ENCODE results near the gene TRIM40. TPM values are rescaled to one million over a fixed set of nuclear protein-coding genes. Genes with fewer than 3 reads are reported as not detected.
A peak's percentile ranks its signal among the peaks of the same experiment; 100 is the strongest.

Gene TRIM40
- total and polyA plus RNA-seq, 8 donors, result not detected

DNA sequence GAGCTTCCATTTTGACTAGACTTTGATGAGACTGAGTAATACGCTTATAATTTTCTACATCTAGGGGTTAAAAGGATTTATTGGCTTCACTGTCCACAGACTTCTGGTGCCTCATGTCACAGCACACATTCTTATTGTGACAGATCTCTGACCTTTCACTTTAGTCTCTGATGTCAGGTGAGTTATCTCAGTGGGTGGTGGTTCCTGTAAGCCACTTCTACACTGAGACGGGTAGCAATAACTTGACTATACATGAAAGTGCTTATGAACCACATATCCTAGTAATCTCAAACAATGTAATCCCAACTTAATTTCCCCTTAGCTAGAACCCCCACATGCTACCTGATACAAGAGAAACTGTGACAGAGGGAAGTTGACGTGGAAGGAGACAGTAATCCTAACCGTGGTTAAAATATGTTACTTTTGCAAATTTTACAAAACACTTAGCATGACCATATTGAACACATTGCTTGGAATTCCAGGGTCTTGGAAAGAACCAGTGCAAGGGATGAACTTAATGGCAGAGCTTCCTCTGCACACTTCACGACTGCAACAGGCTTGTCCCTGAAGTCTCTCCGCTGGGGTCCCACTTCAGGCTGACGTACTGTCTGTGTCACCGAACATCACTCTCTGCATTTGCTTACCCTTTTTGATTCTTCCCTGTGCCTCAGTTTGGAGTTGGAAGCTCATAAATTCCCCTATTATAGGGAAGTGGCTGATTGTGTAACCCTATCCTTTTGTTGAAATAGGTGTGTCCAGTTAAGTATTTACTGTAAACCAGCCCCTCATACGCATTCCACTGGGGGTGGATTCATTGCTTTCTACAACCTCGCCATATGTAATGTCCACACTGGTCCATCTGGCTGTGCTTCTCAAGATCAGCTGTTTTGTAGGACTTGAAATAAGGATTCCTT is 6.4 kb upstream of the TRIM40 start:
- no peaks in the 10 kb centered on the region for H3K9me3 ChIP-seq
- H3K27me3 ChIP-seq, result peaks cover 11 to 89% (median 47%) of the 10 kb centered on the region in 3 donors
- WGBS, 5 donors, result 59 to 68% (median 61%) methylated on average over 10 of the region's 10 CpGs
- peaks cover 7 to 24% (median 18%) of the 10 kb centered on the region in 4 donors for H3K4me1 ChIP-seq
- intact Hi-C loops (cut with DNase I; ENCODE audit: low total_unique reads), result no loop called here
- no peak overlapping the region for H3K27ac ChIP-seq
- H3K36me3 ChIP-seq, result no peaks in the 10 kb centered on the region
- peak in 1 of 2 donors; percentile 42 for DNase-seq
- TF ChIP-seq, protein P1, sequence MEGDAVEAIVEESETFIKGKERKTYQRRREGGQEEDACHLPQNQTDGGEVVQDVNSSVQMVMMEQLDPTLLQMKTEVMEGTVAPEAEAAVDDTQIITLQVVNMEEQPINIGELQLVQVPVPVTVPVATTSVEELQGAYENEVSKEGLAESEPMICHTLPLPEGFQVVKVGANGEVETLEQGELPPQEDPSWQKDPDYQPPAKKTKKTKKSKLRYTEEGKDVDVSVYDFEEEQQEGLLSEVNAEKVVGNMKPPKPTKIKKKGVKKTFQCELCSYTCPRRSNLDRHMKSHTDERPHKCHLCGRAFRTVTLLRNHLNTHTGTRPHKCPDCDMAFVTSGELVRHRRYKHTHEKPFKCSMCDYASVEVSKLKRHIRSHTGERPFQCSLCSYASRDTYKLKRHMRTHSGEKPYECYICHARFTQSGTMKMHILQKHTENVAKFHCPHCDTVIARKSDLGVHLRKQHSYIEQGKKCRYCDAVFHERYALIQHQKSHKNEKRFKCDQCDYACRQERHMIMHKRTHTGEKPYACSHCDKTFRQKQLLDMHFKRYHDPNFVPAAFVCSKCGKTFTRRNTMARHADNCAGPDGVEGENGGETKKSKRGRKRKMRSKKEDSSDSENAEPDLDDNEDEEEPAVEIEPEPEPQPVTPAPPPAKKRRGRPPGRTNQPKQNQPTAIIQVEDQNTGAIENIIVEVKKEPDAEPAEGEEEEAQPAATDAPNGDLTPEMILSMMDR (IDR thresholded peaks at IDR 0.05), result no peak
- TF ChIP-seq EP300 (IDR thresholded peaks at IDR 0.05), result no peak
- no peak for TF ChIP-seq POLR2A (IDR thresholded peaks at IDR 0.05)
- TF ChIP-seq POLR2AphosphoS5 (IDR thresholded peaks at IDR 0.05), result no peak
- no peak overlapping the region for H3K4me3 ChIP-seq

DNA sequence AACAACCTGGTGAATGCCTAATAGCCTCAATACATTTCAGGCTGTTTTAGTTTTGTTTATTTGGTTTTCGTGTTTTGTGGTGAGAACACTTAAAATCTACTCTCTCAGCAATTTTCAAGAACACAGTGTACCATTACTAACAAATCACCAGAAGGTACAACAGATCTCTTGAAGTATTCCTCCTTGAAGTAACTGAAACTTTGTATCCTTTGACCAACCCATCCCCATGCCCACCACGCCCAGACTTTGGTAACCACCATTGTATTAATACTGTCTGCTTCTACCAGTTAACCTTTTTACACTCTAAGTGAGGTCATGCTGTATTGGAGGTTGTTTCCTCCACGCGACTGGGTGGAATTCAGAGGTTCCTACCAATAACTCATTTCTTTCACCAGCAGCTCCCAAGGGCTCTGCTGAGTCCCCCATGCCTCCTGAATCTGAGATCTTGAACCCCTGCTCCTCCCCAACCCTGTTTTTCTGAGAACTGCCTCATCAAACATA is 5.7 kb upstream of the TRIM40 start:
- H3K36me3 ChIP-seq, result no peaks in the 10 kb centered on the region
- no peaks in the 10 kb centered on the region for H3K9me3 ChIP-seq
- intact Hi-C loops (cut with DNase I; ENCODE audit: low total_unique reads), result no loop called here
- H3K27me3 ChIP-seq, result peaks cover 11 to 93% (median 47%) of the 10 kb centered on the region in 3 donors
- DNase-seq, result no peak
- H3K4me1 ChIP-seq, result peaks cover 7 to 24% (median 18%) of the 10 kb centered on the region in 4 donors
- no peak overlapping the region for H3K4me3 ChIP-seq
- TF ChIP-seq, protein P1 (IDR thresholded peaks at IDR 0.05), result no peak
- no peak for TF ChIP-seq POLR2A (IDR thresholded peaks at IDR 0.05)
- no peak for TF ChIP-seq EP300 (IDR thresholded peaks at IDR 0.05)
- TF ChIP-seq POLR2AphosphoS5 (IDR thresholded peaks at IDR 0.05), result no peak
- peak overlapping the region in 1 of 5 donors; percentile 11 for H3K27ac ChIP-seq
- WGBS, 5 donors, result 59 to 76% (median 69%) methylated on average over 4 of the region's 4 CpGs

DNA sequence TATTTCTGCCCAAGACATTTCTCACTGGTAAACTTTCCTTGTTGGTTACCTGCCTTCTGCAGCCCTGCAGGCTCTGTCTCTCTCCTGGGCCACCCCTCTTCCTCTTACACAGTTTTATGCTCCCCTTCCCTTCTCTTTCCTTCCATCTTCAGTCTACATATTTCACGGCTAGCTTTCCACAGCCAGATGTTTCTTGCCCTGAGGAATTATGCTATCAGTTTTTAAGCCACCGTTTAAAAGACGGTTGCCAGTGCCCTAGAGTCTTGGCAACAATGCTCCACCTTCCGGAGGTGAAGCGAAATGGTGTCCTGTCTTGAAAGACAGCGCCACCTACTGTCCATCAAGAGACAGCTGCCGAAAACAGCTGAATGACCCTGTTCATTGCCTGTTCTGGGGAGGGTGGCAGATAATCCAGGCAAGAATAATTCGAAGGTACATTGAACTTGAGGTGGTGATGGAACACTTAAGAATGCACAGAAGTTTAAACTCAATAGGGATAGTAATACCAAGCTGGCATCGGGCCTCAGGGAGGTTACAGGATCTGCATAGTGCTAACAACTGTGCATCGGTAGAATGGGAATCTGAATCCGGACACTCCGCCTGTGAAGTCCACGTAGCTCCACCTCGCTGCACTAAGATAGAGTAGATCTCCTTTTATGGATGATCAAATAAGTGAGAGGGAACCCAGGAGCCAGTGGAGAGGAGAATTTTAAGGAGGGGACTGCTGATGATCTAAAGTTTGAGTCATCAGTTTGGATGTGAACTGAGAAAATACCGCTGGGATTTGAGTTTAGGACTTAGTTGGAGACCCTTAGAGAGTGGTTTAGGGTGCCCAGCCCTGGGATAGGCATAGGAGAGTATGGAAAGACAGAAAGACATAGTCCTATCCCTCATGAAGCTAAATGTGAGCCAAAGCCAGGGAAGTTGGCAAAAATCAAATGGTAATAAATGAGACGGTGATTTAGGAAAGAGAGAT is 4.8 kb upstream of the TRIM40 start:
- 27 to 31% (median 30%) methylated on average over 16 of the region's 16 CpGs for WGBS, 5 donors
- Histone ChIP-seq H3K27ac (peak overlapping the region in 1 of 5 donors; percentile 11), H3K36me3 (no peaks in the 10 kb centered on the region), H3K27me3 (peaks cover 11 to 91% (median 47%) of the 10 kb centered on the region in 3 donors), H3K4me1 (peaks cover 7 to 24% (median 18%) of the 10 kb centered on the region in 4 donors), H3K4me3 (no peak overlapping the region), H3K9me3 (no peaks in the 10 kb centered on the region)
- no peak for TF ChIP-seq EP300 (IDR thresholded peaks at IDR 0.05)
- TF ChIP-seq, protein P1 (IDR thresholded peaks at IDR 0.05), result peak in 5 of 7 experiments; percentile 87 to 97 (median 94)
- TF ChIP-seq POLR2AphosphoS5 (IDR thresholded peaks at IDR 0.05), result peak in 1 of 3 donors; percentile 79
- peak; percentile 76 to 93 for DNase-seq
- intact Hi-C loops (cut with DNase I; ENCODE audit: low total_unique reads), result no loop called here
